Neural progenitor cell (in vitro differentiated cells): ENCODE measurements around the gene MFAP3. TPM values are rescaled to one million over a fixed set of nuclear protein-coding genes. Genes with fewer than 3 reads are reported as not detected.
"Not testable (repeated sequence)": the region's sequence is repeated elsewhere in the genome, so short reads cannot be mapped to it uniquely, and the experiment has no call there.

Experiments
- DNase-seq: peaks from one replicate; pipeline ENCODE4 v3.0.0-alpha.2; 2016; ENCODE audit warnings: low spot score
- H2AFZ ChIP-seq: fragments of 200-600 bp; sonication (generic); replicated peaks from 2 replicates; pipeline ENCODE4 v1.6.1; 2016; ENCODE audit warnings: antibody characterized with exemption
- H3F3A ChIP-seq: fragments of 200-600 bp; sonication (generic); 2 replicates; pipeline ENCODE4 v1.6.1; 2016; ENCODE audit warnings: antibody characterized with exemption, low read depth
- H3K27ac ChIP-seq: fragments of 200-600 bp; sonication (generic); 2 replicates; pipeline ENCODE4 v1.5.1; 2016; ENCODE audit warnings: mild to moderate bottlenecking
- H3K27me3 ChIP-seq: fragments of 200-600 bp; sonication (generic); 2 replicates; pipeline ENCODE4 v1.6.1; 2016; ENCODE audit warnings: mild to moderate bottlenecking, moderate library complexity
- H3K36me3 ChIP-seq: fragments of 200-600 bp; sonication (generic); 2 replicates; pipeline ENCODE4 v1.5.1; 2016
- H3K4me1 ChIP-seq: fragments of 200-600 bp; sonication (generic); 2 replicates; pipeline ENCODE4 v1.6.1; 2016; ENCODE audit warnings: mixed run types
- H3K4me2 ChIP-seq: fragments of 200-600 bp; sonication (generic); 2 replicates; pipeline ENCODE4 v1.6.1; 2016
- H3K4me3 ChIP-seq: fragments of 200-600 bp; sonication (generic); 2 replicates; pipeline ENCODE4 v1.5.1; 2016
- H3K79me2 ChIP-seq: fragments of 200-600 bp; sonication (generic); 2 replicates; pipeline ENCODE4 v1.6.1; 2016; ENCODE audit warnings: low read depth
- H3K9ac ChIP-seq: fragments of 200-600 bp; sonication (generic); 2 replicates; pipeline ENCODE4 v1.6.1; 2016
- H3K9me3 ChIP-seq: fragments of 200-600 bp; sonication (generic); 2 replicates; pipeline ENCODE4 v1.5.1; 2016; ENCODE audit warnings: low read depth
- H4K20me1 ChIP-seq: fragments of 200-600 bp; sonication (generic); 2 replicates; pipeline ENCODE4 v1.6.1; 2016; ENCODE audit warnings: low read depth
- H3K27ac Mint-ChIP-seq: 3 replicates; pipeline ENCODE4 v1.8.0; 2021; ENCODE audit warnings: mixed read lengths
- H3K27me3 Mint-ChIP-seq: 2 replicates; pipeline ENCODE4 v1.8.0; 2022; ENCODE audit warnings: low read depth, mild to moderate bottlenecking, inconsistent platforms, moderate library complexity, mixed read lengths; ENCODE audit not compliant: insufficient read depth
- H3K36me3 Mint-ChIP-seq: 3 replicates; pipeline ENCODE4 v1.8.0; 2021; ENCODE audit warnings: mixed read lengths
- H3K4me1 Mint-ChIP-seq: 3 replicates; pipeline ENCODE4 v1.8.0; 2021; ENCODE audit warnings: mixed read lengths
- H3K4me3 Mint-ChIP-seq: 3 replicates; pipeline ENCODE4 v1.8.0; 2021; ENCODE audit warnings: mild to moderate bottlenecking, moderate library complexity, mixed read lengths
- H3K9me3 Mint-ChIP-seq: 3 replicates; pipeline ENCODE4 v1.8.0; 2020; ENCODE audit warnings: mixed read lengths
- EZH2 ChIP-seq: fragments of 200-600 bp; sonication (generic); IDR thresholded peaks from 2 replicates; pipeline ENCODE4 v1.6.1; 2017; ENCODE audit warnings: antibody characterized with exemption, mild to moderate bottlenecking, moderate library complexity
- EZH2phosphoT487 ChIP-seq: fragments of 200-600 bp; sonication (generic); IDR thresholded peaks from 2 replicates; pipeline ENCODE4 v1.6.1; 2017; ENCODE audit warnings: antibody characterized with exemption
- total RNA-seq: library from RNA; depleted of rRNA; stranded (reverse); fragments of >200 nt; gene quantifications from 2 replicates; pipeline ENCODE4 v1.2.3, GENCODE V29; 2015; ENCODE audit warnings: low replicate concordance
- TF ChIP-seq, protein P1 (sequence below): fragments of 200-600 bp; sonication (generic); IDR thresholded peaks from 2 replicates; pipeline ENCODE4 v1.5.1; 2017; ENCODE audit warnings: antibody characterized with exemption, mild to moderate bottlenecking

MFAP3 gene
- total RNA-seq, 1 donor from 2014 or later, result 89.7 TPM

DNA sequence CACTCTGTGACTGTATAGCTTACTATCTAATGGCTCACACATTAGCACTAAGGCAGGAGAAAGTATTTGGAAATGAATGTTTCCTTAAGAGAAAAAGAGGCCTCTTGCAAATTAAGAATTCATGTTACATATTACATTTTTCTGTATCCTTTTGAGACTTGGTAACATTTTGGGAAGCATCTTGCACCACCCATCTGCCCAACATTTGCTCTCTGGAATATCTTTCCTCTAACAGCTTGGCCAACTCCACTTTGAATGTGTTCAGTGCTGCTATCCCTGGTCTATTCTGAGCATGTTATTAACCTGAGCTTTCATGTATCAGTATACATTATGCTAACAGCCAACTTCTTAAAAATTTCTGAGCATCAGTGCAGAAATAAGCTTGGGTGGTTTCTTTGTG, 27.2 kb downstream of the MFAP3 start:
- H3K4me3 ChIP-seq, result no peak overlapping the region
- H3K27ac ChIP-seq, result no peak overlapping the region
- peaks cover 2% of the 10 kb centered on the region for H3K36me3 Mint-ChIP-seq
- H3K27me3 Mint-ChIP-seq, result peaks cover 4% of the 10 kb centered on the region
- no peaks in the 10 kb centered on the region for H3K4me1 Mint-ChIP-seq
- no peak overlapping the region for H3K4me3 Mint-ChIP-seq
- no peaks in the 10 kb centered on the region for H3K36me3 ChIP-seq
- H3K27me3 ChIP-seq, result no peaks in the 10 kb centered on the region
- no peak for TF ChIP-seq EZH2
- TF ChIP-seq, protein P1, sequence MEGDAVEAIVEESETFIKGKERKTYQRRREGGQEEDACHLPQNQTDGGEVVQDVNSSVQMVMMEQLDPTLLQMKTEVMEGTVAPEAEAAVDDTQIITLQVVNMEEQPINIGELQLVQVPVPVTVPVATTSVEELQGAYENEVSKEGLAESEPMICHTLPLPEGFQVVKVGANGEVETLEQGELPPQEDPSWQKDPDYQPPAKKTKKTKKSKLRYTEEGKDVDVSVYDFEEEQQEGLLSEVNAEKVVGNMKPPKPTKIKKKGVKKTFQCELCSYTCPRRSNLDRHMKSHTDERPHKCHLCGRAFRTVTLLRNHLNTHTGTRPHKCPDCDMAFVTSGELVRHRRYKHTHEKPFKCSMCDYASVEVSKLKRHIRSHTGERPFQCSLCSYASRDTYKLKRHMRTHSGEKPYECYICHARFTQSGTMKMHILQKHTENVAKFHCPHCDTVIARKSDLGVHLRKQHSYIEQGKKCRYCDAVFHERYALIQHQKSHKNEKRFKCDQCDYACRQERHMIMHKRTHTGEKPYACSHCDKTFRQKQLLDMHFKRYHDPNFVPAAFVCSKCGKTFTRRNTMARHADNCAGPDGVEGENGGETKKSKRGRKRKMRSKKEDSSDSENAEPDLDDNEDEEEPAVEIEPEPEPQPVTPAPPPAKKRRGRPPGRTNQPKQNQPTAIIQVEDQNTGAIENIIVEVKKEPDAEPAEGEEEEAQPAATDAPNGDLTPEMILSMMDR, result no peak
- TF ChIP-seq EZH2phosphoT487, result no peak
- no peak overlapping the region for H2AFZ ChIP-seq
- H3K4me2 ChIP-seq, result no peak overlapping the region
- H4K20me1 ChIP-seq, result no peaks in the 10 kb centered on the region
- H3K79me2 ChIP-seq, result no peaks in the 10 kb centered on the region
- no peak overlapping the region for H3K9ac ChIP-seq
- no peak overlapping the region for H3K27ac Mint-ChIP-seq
- H3K4me1 ChIP-seq, result no peaks in the 10 kb centered on the region
- DNase-seq, result no peak
- H3K9me3 ChIP-seq, result no peaks in the 10 kb centered on the region
- no peaks in the 10 kb centered on the region for H3F3A ChIP-seq
- peaks cover 2% of the 10 kb centered on the region for H3K9me3 Mint-ChIP-seq

DNA sequence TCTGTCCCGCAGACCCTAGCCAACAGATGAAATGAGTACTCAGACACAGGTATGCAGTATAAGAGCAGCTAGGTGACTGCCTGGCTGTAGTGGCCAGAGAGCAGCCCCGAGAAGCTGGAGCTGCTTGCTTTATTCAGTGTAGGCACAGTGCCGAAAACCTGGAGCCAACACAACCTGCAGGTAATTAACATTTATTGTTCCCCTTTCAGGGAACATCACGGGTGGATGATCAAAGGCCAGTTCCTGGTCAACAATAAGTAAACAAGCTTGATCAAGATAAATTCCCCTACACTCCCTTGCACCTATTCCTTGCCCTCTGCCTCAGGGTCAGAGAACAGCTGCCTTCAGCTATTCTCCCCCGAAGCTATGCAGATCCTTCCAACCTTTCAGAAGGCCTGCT, 31.1 kb downstream of the MFAP3 start:
- not testable (repeated sequence) for H3K27me3 ChIP-seq

DNA sequence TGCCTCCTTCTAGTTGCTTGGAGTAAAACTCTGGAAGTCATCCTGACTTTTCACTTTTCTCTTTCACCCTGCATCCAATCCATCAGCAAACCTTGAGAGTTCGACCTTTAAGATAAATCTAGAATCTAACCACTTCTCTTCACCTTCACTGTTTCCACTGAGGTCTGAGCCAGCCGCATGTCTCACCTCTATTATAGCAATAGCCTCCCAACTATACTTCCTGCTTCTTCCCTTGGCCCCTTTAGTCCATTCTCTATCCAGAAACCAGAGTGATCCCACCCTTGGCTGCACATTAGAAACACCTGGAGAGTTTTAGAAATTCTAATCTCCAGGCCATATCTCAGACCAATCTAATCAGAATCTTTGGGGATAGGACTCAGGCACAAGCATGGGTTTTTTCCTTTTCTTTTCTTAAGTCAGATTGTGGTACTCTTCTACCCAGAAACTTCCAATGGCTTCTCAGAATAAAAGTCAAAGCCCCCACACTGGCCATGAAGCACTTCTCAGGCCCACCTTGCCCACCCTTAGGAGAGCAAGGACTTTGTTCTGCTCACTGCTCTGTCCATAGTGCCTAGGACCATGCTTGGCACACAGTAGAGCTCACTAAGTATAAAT, 33.1 kb downstream of the MFAP3 start:
- H3F3A ChIP-seq, result peaks cover 9% of the 10 kb centered on the region
- H3K27ac ChIP-seq, result no peak overlapping the region
- DNase-seq, result no peak
- H3K4me3 ChIP-seq, result no peak overlapping the region
- TF ChIP-seq EZH2 (no peak), EZH2phosphoT487 (no peak)
- TF ChIP-seq, protein P1, result no peak
- H3K79me2 ChIP-seq, result no peaks in the 10 kb centered on the region
- no peak overlapping the region for H3K9ac ChIP-seq
- no peak overlapping the region for H2AFZ ChIP-seq
- Mint-ChIP-seq H3K27me3 (peaks cover 5% of the 10 kb centered on the region), H3K27ac (no peak overlapping the region), H3K36me3 (no peaks in the 10 kb centered on the region), H3K9me3 (peaks cover 2% of the 10 kb centered on the region), H3K4me3 (no peak overlapping the region), H3K4me1 (peaks cover 28% of the 10 kb centered on the region)
- H3K27me3 ChIP-seq, result no peaks in the 10 kb centered on the region
- H3K4me1 ChIP-seq, result peaks cover 10% of the 10 kb centered on the region
- no peaks in the 10 kb centered on the region for H3K36me3 ChIP-seq
- no peaks in the 10 kb centered on the region for H4K20me1 ChIP-seq
- no peaks in the 10 kb centered on the region for H3K9me3 ChIP-seq
- no peak overlapping the region for H3K4me2 ChIP-seq

More for the DNA sequence above, 31.1 kb downstream of the MFAP3 start:
- H3K9me3 Mint-ChIP-seq, H3K27ac Mint-ChIP-seq, H3F3A ChIP-seq, H3K4me3 ChIP-seq, H3K27ac ChIP-seq, H4K20me1 ChIP-seq, DNase-seq, H3K79me2 ChIP-seq, H3K27me3 Mint-ChIP-seq, H3K9ac ChIP-seq, H3K9me3 ChIP-seq, H3K36me3 ChIP-seq, H3K36me3 Mint-ChIP-seq, H3K4me2 ChIP-seq, H2AFZ ChIP-seq, H3K4me3 Mint-ChIP-seq: not testable (repeated sequence)
- peaks cover 16% of the 10 kb centered on the region for H3K4me1 Mint-ChIP-seq
- H3K4me1 ChIP-seq, result peaks cover 10% of the 10 kb centered on the region

DNA sequence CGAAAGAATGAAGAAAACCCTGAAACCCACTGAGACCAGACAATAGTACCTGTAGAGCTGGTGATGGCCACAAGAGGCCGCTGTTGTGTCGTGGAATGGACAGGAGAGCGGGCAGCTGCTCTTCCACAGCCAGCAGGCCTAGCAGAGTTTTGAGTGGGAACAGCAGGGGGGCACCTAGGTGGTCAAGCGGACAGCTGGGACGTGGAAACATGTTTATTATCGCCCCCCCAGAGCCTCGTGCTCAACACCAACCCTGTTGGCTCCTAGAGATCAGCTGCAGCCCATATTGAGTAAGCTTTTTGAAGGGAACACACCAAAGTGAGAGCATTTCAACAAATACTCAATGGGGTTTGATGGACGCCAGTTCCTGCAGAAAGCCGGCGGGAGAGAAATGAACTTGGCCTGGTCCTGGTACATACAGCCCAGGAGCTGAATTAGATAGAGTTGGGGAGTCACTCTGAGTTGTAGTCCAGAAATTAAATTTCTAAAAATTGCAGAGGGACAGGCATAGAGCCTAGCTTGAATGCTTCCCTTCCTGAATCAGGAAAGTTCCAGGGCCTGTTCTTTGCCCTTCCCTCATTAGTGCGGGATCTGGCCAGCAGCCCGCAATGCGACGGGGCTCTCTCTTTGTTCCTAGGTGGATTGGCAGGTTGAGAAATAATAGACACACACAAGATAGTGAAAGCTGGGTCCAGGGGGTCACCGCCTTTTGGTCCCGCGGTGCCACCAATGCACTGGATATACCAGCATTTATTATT, 33.8 kb downstream of the MFAP3 start:
- no peaks in the 10 kb centered on the region for H3K36me3 Mint-ChIP-seq
- peak overlapping the region; percentile 17 for H3K4me2 ChIP-seq
- peak; percentile 83 for DNase-seq
- H3K27ac Mint-ChIP-seq, result peak overlapping the region; percentile 58
- H3K4me3 Mint-ChIP-seq, result no peak overlapping the region
- no peaks in the 10 kb centered on the region for H3K27me3 ChIP-seq
- peaks cover 35% of the 10 kb centered on the region for H3K4me1 Mint-ChIP-seq
- no peaks in the 10 kb centered on the region for H3K79me2 ChIP-seq
- no peaks in the 10 kb centered on the region for H4K20me1 ChIP-seq
- H3K4me1 ChIP-seq, result peaks cover 13% of the 10 kb centered on the region
- TF ChIP-seq EZH2 (no peak), EZH2phosphoT487 (peak; percentile 9)
- TF ChIP-seq, protein P1, result peak; percentile 100
- peaks cover 5% of the 10 kb centered on the region for H3K27me3 Mint-ChIP-seq
- no peaks in the 10 kb centered on the region for H3K9me3 ChIP-seq
- H2AFZ ChIP-seq, result no peak overlapping the region
- peaks cover 13% of the 10 kb centered on the region for H3F3A ChIP-seq
- H3K36me3 ChIP-seq, result no peaks in the 10 kb centered on the region
- no peak overlapping the region for H3K4me3 ChIP-seq
- peaks cover 2% of the 10 kb centered on the region for H3K9me3 Mint-ChIP-seq
- no peak overlapping the region for H3K9ac ChIP-seq
- H3K27ac ChIP-seq, result no peak overlapping the region
